Measurements from ENCODE around the gene MYH2.

Gene MYH2

GRCh38 chr17:10513299-10514067 lies 36.0 kb downstream of the MYH2 start:
- TF ChIP-seq TOX (CRISPR knock-in tag; IDR thresholded peaks at IDR 0.05; ENCODE audit: borderline replicate concordance), result no peak
- no peak for TF ChIP-seq ZFP3 (CRISPR knock-in tag; IDR thresholded peaks at IDR 0.05)
- ATAC-seq, result no peak

GRCh38 chr17:10512856-10513255 lies 36.6 kb downstream of the MYH2 start:
- TF ChIP-seq OSR1 (CRISPR knock-in tag; IDR thresholded peaks at IDR 0.05) (no peak), TCF4 (CRISPR knock-in tag; IDR thresholded peaks at IDR 0.05; ENCODE audit: borderline replicate concordance) (no peak)
- no peak for ATAC-seq

- no peak for TF ChIP-seq POU6F1 (CRISPR knock-in tag; IDR thresholded peaks at IDR 0.05; ENCODE audit: borderline replicate concordance, low read depth)
- no peak for TF ChIP-seq ZFP30 (CRISPR knock-in tag; IDR thresholded peaks at IDR 0.05)
- no peak for TF ChIP-seq SNAI2 (CRISPR knock-in tag; IDR thresholded peaks at IDR 0.05)
- TF ChIP-seq ZFP3 (CRISPR knock-in tag; IDR thresholded peaks at IDR 0.05), result no peak
- TF ChIP-seq ZC3H10 (CRISPR knock-in tag; IDR thresholded peaks at IDR 0.05), result no peak
- TF ChIP-seq OSR1 (CRISPR knock-in tag; IDR thresholded peaks at IDR 0.05), result no peak
Observed at GRCh38 chr17:10499950-10500349, 49.5 kb downstream of the MYH2 start.

GRCh38 chr17:10492004-10492403 lies 57.5 kb downstream of the MYH2 start:
- no peak for ATAC-seq
- no peak for TF ChIP-seq ZNF70 (CRISPR knock-in tag; IDR thresholded peaks at IDR 0.05)
- TF ChIP-seq ZC3H10 (CRISPR knock-in tag; IDR thresholded peaks at IDR 0.05), result no peak
- no peak for TF ChIP-seq GLIS3 (CRISPR knock-in tag; IDR thresholded peaks at IDR 0.05)
- TF ChIP-seq POU6F1 (CRISPR knock-in tag; IDR thresholded peaks at IDR 0.05; ENCODE audit: borderline replicate concordance, low read depth), result no peak
- no peak for TF ChIP-seq ZFP30 (CRISPR knock-in tag; IDR thresholded peaks at IDR 0.05)
- no peak for TF ChIP-seq CREB5 (CRISPR knock-in tag; IDR thresholded peaks at IDR 0.05; ENCODE audit: low read depth)
- TF ChIP-seq ZFP3 (CRISPR knock-in tag; IDR thresholded peaks at IDR 0.05), result no peak
- TF ChIP-seq ZNF8 (CRISPR knock-in tag; IDR thresholded peaks at IDR 0.05), result no peak
- no peak for TF ChIP-seq TCF4 (CRISPR knock-in tag; IDR thresholded peaks at IDR 0.05; ENCODE audit: borderline replicate concordance)
- no peak for TF ChIP-seq SNAI2 (CRISPR knock-in tag; IDR thresholded peaks at IDR 0.05)
- no peak for TF ChIP-seq ISL1 (CRISPR knock-in tag; IDR thresholded peaks at IDR 0.05)
- no peak for TF ChIP-seq ESRRG (CRISPR knock-in tag; IDR thresholded peaks at IDR 0.05)
- no peak for TF ChIP-seq PATZ1 (CRISPR knock-in tag; IDR thresholded peaks at IDR 0.05; ENCODE audit: borderline replicate concordance)
- no peak for TF ChIP-seq OSR1 (CRISPR knock-in tag; IDR thresholded peaks at IDR 0.05)
- no peak for TF ChIP-seq ARNTL (CRISPR knock-in tag; IDR thresholded peaks at IDR 0.05; ENCODE audit: borderline replicate concordance, low read depth)
- TF ChIP-seq CSRNP3 (CRISPR knock-in tag; IDR thresholded peaks at IDR 0.05), result no peak
- TF ChIP-seq RARB (CRISPR knock-in tag; IDR thresholded peaks at IDR 0.05), result no peak

More at GRCh38 chr17:10499950-10500349, 49.5 kb downstream of the MYH2 start:
- ATAC-seq, result no peak
